GM12878 (cell line): Measurements from ENCODE around the gene NAV2. TPM values are rescaled to one million over a fixed set of nuclear protein-coding genes. Genes with fewer than 3 reads are reported as not detected.

Source experiments
- ATAC-seq: fragments of 200-7000 bp; cut with Tn5 transposase; 3 replicates; pipeline ENCODE4 v1.9.1; 2020; ENCODE audit warnings: mild to moderate bottlenecking, moderate library complexity
- BruUV-seq: library from RNA; stranded (reverse); fragments of 400-500 nt; replicated peaks from 2 replicates; lab custom pipeline; 2021; lab: Mats Ljungman, UMichigan
- CTCF ChIA-PET: fragments of 300-600 bp; sonication (Branson Sonifier 250); formaldehyde crosslinking; extraction: SDS; loops from one replicate; lab custom pipeline; 2021; ENCODE audit warnings: inconsistent platforms; lab: Yijun Ruan, JAX
- POLR2A ChIA-PET: fragments of 350-600 bp; formaldehyde crosslinking; extraction: SDS; loops from one replicate; lab custom pipeline; 2021; ENCODE audit warnings: inconsistent platforms; lab: Charles Lee
- RAD21 ChIA-PET: fragments of 300-600 bp; sonication (Branson Sonifier 250); formaldehyde crosslinking; loops from one replicate; lab custom pipeline; 2023; ENCODE audit warnings: antibody characterized with exemption; ENCODE audit not compliant: unreplicated experiment; lab: Charles Lee
- SMC1A ChIA-PET: fragments of 300-600 bp; sonication (Branson Sonifier 250); formaldehyde crosslinking; loops from one replicate; lab custom pipeline; 2023; ENCODE audit not compliant: unreplicated experiment, uncharacterized antibody; lab: Charles Lee
- DNase-seq: peaks from one replicate; pipeline ENCODE4 v3.0.0-alpha.2; 2011; ENCODE audit warnings: low read depth, low spot score
- FAIRE-seq: peaks from 3 replicates; lab custom pipeline; 2011; peaks lifted over from hg19 to GRCh38; lab: Jason Lieb, UNC
- H2AFZ ChIP-seq: 2 replicates; pipeline ENCODE4 v1.6.0; 2011; ENCODE audit warnings: low read depth, low read length, control low read depth; ENCODE audit not compliant: control insufficient read depth
- H3K27ac ChIP-seq: 2 replicates; pipeline ENCODE4 v1.5.1; 2011; ENCODE audit warnings: control low read depth; ENCODE audit not compliant: control insufficient read depth, insufficient read depth
- H3K27me3 ChIP-seq, 2 experiments: replicated peaks in 1 of 2; 2 replicates each; pipeline versions ENCODE4 v1.6.0 to v1.6.1; 2011; ENCODE audit warnings: low read length in 1 of 2; ENCODE audit not compliant: control insufficient read depth in 2 of 2, insufficient read depth in 2 of 2
- H3K36me3 ChIP-seq, 2 experiments: 2 replicates each; pipeline ENCODE4 v1.5.1; 2011; ENCODE audit warnings: low read length in 1 of 2; ENCODE audit not compliant: control insufficient read depth in 2 of 2, insufficient read depth in 2 of 2
- H3K4me1 ChIP-seq: 2 replicates; pipeline ENCODE4 v1.6.1; 2011; ENCODE audit warnings: mild to moderate bottlenecking, low read length, moderate library complexity, mixed read lengths; ENCODE audit not compliant: control insufficient read depth, insufficient read depth
- H3K4me2 ChIP-seq: 2 replicates; pipeline ENCODE4 v1.6.0; 2011; ENCODE audit warnings: control low read depth; ENCODE audit not compliant: control insufficient read depth, insufficient read depth
- H3K4me3 ChIP-seq: fragments of 200-600 bp; sonication (generic); 2 replicates; pipeline ENCODE4 v1.5.1; 2016
- H3K79me2 ChIP-seq: 2 replicates; pipeline ENCODE4 v1.6.0; 2011; ENCODE audit warnings: low read length; ENCODE audit not compliant: control insufficient read depth, insufficient read depth
- H3K9ac ChIP-seq: 2 replicates; pipeline ENCODE4 v1.8.0; 2011; ENCODE audit warnings: low read length, control low read depth, mixed read lengths; ENCODE audit not compliant: control insufficient read depth, insufficient read depth
- H3K9me3 ChIP-seq: replicated peaks from 3 replicates; pipeline ENCODE4 v1.5.1; 2011; ENCODE audit warnings: mild to moderate bottlenecking, low read length; ENCODE audit not compliant: control insufficient read depth, insufficient read depth
- H4K20me1 ChIP-seq: 2 replicates; pipeline ENCODE4 v1.6.0; 2011; ENCODE audit not compliant: control insufficient read depth, insufficient read depth
- ATF7 ChIP-seq: fragments of 450-650 bp; IDR thresholded peaks from 2 replicates; pipeline ENCODE4 v1.6.1; 2016; ENCODE audit warnings: low read depth, mild to moderate bottlenecking
- CHD2 ChIP-seq: IDR thresholded peaks from 2 replicates; pipeline ENCODE4 v1.6.1; 2011; ENCODE audit warnings: low read depth, low read length, improper control_type of control experiment, borderline replicate concordance
- GATAD2B ChIP-seq: fragments of 450-650 bp; conservative IDR thresholded peaks from 2 replicates; pipeline ENCODE4 v1.6.1; 2017; ENCODE audit warnings: low read depth, mild to moderate bottlenecking, moderate library complexity
- MYB ChIP-seq: fragments of 150-350 bp; IDR thresholded peaks from 2 replicates; pipeline ENCODE4 v1.6.1; 2014; ENCODE audit warnings: mild to moderate bottlenecking, low read depth, low read length, borderline replicate concordance
- RAD21 ChIP-seq: IDR thresholded peaks from 2 replicates; pipeline ENCODE4 v1.6.1; 2011; ENCODE audit warnings: mild to moderate bottlenecking, low read depth, low read length, moderate library complexity; ENCODE audit not compliant: insufficient read depth
- RB1 ChIP-seq: fragments of 450-650 bp; formaldehyde crosslinking; IDR thresholded peaks from 2 replicates; pipeline ENCODE4 v1.6.1; 2017; ENCODE audit warnings: mild to moderate bottlenecking, borderline replicate concordance
- SUPT20H ChIP-seq: IDR thresholded peaks from 2 replicates; pipeline ENCODE4 v1.6.1; 2011; ENCODE audit warnings: low read depth, mild to moderate bottlenecking, low read length, moderate library complexity, borderline replicate concordance; ENCODE audit not compliant: control insufficient read depth
- TARDBP ChIP-seq: IDR thresholded peaks from 2 replicates; pipeline ENCODE4 v1.6.1; 2016; ENCODE audit warnings: borderline replicate concordance
- TCF12 ChIP-seq: IDR thresholded peaks from 2 replicates; pipeline ENCODE4 v1.6.1; 2011; ENCODE audit warnings: low read depth, mild to moderate bottlenecking, low read length
- ZNF384 ChIP-seq: IDR thresholded peaks from 2 replicates; pipeline ENCODE4 v1.6.1; 2012; ENCODE audit warnings: low read depth, mild to moderate bottlenecking, low read length, improper control_type of control experiment, borderline replicate concordance
- ZSCAN29 ChIP-seq: fragments of 450-650 bp; IDR thresholded peaks from 2 replicates; pipeline ENCODE4 v1.6.1; 2017; ENCODE audit warnings: mild to moderate bottlenecking, moderate library complexity
- WGBS: methylation state at CpG from one replicate; pipeline ENCODE4 v1.1.6; 2016; ENCODE audit warnings: low lambda C conversion rate; ENCODE audit not compliant: insufficient replicate concordance, insufficient coverage; ENCODE audit errors: missing lambda C conversion rate; 5-methylcytosine and 5-hydroxymethylcytosine counted together
- in situ Hi-C: fragments of 300-500 bp; cut with MboI; formaldehyde crosslinking; loops from 9 replicates; pipeline ENCODE4 v1.14.3; 2018; ENCODE audit warnings: mixed read lengths
- intact Hi-C: fragments of 100-400 bp; cut with micrococcal nuclease; formaldehyde crosslinking; loops from one replicate; pipeline ENCODE4 v1.14.2; 2022; ENCODE audit not compliant: unreplicated experiment
- polyA plus RNA-seq, 11 experiments: library from polyadenylated mRNA; depleted of rRNA in 4 of 11; unstranded in 6 of 11; stranded (reverse) in 5 of 11; fragments of >200 nt; fragmentation: Nextera tagmentation in 4 of 11; fragmentation: Illumina TruSeq in 1 of 11; extraction: Ambion mirVana in 4 of 11; extraction: Trizol in 1 of 11; gene quantifications; 1 replicate in 1 of 11; 2 replicates in 10 of 11; pipeline versions ENCODE4 v1.2.1 to v1.2.3, GENCODE V29; 2011 to 2016; ENCODE audit warnings: inconsistent platforms in 2 of 11, missing spikeins in 2 of 11, low read depth in 1 of 11
- total RNA-seq, 4 experiments: library from RNA; depleted of rRNA in 3 of 4; stranded (reverse); fragments of >200 nt in 3 of 4; fragmentation: Illumina TruSeq in 1 of 4; extraction: Trizol in 1 of 4; gene quantifications; 2 replicates each; pipeline versions ENCODE4 v1.2.1 to v1.2.3, GENCODE V29; 2013 to 2021
- TF ChIP-seq, protein P1 (sequence below): fragments of 450-650 bp; formaldehyde crosslinking; IDR thresholded peaks from 2 replicates; pipeline ENCODE4 v1.5.0; 2022; ENCODE audit warnings: mild to moderate bottlenecking, missing genetic modification characterization
- TF ChIP-seq, protein P2 (sequence below): fragments of 450-650 bp; IDR thresholded peaks from 2 replicates; pipeline ENCODE4 v1.6.1; 2018; ENCODE audit warnings: borderline replicate concordance, mild to moderate bottlenecking; ENCODE audit not compliant: partially characterized antibody
- TF ChIP-seq, protein P3 (sequence below): fragments of 150-350 bp; IDR thresholded peaks from 2 replicates; pipeline ENCODE4 v1.6.1; 2016; ENCODE audit warnings: low read depth, low read length

NAV2 gene
- total and polyA plus RNA-seq, 10 of the 15 experiments (the other 5 are each of a cell fraction or from before 2014, with no cell fraction given), result 0.35 to 6.1 (median 1.1) TPM

DNA sequence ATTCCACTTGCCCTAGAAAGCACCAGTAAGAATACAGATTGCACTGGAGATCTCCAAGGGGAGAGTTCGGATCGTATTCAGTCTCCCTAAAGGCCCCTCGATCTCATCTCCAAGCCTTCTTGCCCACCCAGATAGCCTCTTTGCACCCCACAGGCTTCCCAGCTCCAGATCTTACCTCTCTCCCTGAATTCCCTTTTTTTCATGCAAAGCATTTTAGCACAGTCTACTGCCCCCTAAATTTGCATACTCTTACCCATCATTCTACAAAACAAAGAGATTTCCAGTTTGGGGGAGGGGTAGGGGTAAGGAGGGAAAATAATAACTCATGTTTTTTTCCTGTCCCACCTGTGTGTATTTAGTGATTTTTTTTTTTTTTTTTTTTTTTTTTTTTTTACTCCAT, 105.2 kb downstream of the NAV2 start (continued):
- TF ChIP-seq, protein P1, sequence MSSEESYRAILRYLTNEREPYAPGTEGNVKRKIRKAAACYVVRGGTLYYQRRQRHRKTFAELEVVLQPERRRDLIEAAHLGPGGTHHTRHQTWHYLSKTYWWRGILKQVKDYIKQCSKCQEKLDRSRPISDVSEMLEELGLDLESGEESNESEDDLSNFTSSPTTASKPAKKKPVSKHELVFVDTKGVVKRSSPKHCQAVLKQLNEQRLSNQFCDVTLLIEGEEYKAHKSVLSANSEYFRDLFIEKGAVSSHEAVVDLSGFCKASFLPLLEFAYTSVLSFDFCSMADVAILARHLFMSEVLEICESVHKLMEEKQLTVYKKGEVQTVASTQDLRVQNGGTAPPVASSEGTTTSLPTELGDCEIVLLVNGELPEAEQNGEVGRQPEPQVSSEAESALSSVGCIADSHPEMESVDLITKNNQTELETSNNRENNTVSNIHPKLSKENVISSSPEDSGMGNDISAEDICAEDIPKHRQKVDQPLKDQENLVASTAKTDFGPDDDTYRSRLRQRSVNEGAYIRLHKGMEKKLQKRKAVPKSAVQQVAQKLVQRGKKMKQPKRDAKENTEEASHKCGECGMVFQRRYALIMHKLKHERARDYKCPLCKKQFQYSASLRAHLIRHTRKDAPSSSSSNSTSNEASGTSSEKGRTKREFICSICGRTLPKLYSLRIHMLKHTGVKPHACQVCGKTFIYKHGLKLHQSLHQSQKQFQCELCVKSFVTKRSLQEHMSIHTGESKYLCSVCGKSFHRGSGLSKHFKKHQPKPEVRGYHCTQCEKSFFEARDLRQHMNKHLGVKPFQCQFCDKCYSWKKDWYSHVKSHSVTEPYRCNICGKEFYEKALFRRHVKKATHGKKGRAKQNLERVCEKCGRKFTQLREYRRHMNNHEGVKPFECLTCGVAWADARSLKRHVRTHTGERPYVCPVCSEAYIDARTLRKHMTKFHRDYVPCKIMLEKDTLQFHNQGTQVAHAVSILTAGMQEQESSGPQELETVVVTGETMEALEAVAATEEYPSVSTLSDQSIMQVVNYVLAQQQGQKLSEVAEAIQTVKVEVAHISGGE (CRISPR knock-in tag), result no peak
- TF ChIP-seq RB1 (no peak), GATAD2B (no peak), ATF7 (no peak), MYB (no peak)

DNA sequence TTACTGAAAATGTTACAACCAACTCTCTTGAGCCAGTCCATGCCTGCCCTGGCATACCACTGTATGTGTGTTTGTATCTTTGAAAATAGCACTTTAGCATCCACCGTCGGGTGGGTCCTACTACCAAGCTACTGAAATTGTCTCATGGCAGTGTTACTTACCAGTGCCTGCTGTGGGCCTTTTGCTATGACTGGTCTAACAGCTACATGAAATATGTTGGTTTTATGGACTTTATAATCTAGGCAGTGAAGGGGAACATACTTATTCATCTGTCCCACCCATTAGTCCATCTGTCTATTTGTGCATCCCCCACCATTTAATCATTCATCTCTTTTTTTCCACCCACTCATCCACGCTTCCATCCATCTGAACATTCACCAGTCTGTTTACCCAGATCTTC, 106.0 kb downstream of the NAV2 start:
- H3K4me3 ChIP-seq, result no peak overlapping the region
- FAIRE-seq (no peak), ATAC-seq (no peak), DNase-seq (no peak)
- in situ Hi-C loops (no loop called here), intact Hi-C loops (no loop called here)
- H3K4me2 ChIP-seq, result no peak overlapping the region
- H2AFZ ChIP-seq, result no peak overlapping the region
- BruUV-seq, result no TSS peak
- H3K27me3 ChIP-seq, result no peaks in the 10 kb centered on the region
- RAD21 ChIA-PET, result interaction anchor here (1.6 kb wide), 1 partner anchor 10 kb away, joined by 9 read pairs; no protein-coding TSS in a partner anchor
- SMC1A ChIA-PET, result interaction anchor here (1.1 kb wide), 1 partner anchor 84 kb away, joined by 3 read pairs; no protein-coding TSS in a partner anchor
- H3K79me2 ChIP-seq, result no peaks in the 10 kb centered on the region
- H3K9me3 ChIP-seq, result no peaks in the 10 kb centered on the region
- POLR2A ChIA-PET, result no interaction called here
- CTCF ChIA-PET, result interaction anchor here (0.8 to 1.1 kb wide), 3 partner anchors 9 to 85 kb away, joined by 3 to 6 read pairs (median 3); no protein-coding TSS in a partner anchor
- no peaks in the 10 kb centered on the region; the same call in 1 of the 2 replicates for H4K20me1 ChIP-seq
- H3K36me3 ChIP-seq, result no peaks in the 10 kb centered on the region
- 69% methylated on average over 3 of the region's 3 CpGs for WGBS
- H3K9ac ChIP-seq, result no peak overlapping the region
- no peak overlapping the region for H3K27ac ChIP-seq
- no peaks in the 10 kb centered on the region; the same call in 1 of the 2 replicates for H3K4me1 ChIP-seq
- TF ChIP-seq RAD21 (no peak), TARDBP (no peak), ZSCAN29 (no peak), SUPT20H (no peak), CHD2 (no peak), TCF12 (no peak), ZNF384 (no peak)
- TF ChIP-seq, protein P2, sequence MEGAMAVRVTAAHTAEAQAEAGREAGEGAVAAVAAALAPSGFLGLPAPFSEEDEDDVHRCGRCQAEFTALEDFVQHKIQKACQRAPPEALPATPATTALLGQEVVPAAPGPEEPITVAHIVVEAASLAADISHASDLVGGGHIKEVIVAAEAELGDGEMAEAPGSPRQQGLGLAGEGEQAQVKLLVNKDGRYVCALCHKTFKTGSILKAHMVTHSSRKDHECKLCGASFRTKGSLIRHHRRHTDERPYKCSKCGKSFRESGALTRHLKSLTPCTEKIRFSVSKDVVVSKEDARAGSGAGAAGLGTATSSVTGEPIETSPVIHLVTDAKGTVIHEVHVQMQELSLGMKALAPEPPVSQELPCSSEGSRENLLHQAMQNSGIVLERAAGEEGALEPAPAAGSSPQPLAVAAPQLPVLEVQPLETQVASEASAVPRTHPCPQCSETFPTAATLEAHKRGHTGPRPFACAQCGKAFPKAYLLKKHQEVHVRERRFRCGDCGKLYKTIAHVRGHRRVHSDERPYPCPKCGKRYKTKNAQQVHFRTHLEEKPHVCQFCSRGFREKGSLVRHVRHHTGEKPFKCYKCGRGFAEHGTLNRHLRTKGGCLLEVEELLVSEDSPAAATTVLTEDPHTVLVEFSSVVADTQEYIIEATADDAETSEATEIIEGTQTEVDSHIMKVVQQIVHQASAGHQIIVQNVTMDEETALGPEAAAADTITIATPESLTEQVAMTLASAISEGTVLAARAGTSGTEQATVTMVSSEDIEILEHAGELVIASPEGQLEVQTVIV, result no peak
- TF ChIP-seq, protein P3, sequence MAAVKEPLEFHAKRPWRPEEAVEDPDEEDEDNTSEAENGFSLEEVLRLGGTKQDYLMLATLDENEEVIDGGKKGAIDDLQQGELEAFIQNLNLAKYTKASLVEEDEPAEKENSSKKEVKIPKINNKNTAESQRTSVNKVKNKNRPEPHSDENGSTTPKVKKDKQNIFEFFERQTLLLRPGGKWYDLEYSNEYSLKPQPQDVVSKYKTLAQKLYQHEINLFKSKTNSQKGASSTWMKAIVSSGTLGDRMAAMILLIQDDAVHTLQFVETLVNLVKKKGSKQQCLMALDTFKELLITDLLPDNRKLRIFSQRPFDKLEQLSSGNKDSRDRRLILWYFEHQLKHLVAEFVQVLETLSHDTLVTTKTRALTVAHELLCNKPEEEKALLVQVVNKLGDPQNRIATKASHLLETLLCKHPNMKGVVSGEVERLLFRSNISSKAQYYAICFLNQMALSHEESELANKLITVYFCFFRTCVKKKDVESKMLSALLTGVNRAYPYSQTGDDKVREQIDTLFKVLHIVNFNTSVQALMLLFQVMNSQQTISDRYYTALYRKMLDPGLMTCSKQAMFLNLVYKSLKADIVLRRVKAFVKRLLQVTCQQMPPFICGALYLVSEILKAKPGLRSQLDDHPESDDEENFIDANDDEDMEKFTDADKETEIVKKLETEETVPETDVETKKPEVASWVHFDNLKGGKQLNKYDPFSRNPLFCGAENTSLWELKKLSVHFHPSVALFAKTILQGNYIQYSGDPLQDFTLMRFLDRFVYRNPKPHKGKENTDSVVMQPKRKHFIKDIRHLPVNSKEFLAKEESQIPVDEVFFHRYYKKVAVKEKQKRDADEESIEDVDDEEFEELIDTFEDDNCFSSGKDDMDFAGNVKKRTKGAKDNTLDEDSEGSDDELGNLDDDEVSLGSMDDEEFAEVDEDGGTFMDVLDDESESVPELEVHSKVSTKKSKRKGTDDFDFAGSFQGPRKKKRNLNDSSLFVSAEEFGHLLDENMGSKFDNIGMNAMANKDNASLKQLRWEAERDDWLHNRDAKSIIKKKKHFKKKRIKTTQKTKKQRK, result no peak
